ENCODE results near the gene COMMD1.
"Not testable (repeated sequence)": the region's sequence is repeated elsewhere in the genome, so short reads cannot be mapped to it uniquely, and the experiment has no call there.

The COMMD1 gene

DNA sequence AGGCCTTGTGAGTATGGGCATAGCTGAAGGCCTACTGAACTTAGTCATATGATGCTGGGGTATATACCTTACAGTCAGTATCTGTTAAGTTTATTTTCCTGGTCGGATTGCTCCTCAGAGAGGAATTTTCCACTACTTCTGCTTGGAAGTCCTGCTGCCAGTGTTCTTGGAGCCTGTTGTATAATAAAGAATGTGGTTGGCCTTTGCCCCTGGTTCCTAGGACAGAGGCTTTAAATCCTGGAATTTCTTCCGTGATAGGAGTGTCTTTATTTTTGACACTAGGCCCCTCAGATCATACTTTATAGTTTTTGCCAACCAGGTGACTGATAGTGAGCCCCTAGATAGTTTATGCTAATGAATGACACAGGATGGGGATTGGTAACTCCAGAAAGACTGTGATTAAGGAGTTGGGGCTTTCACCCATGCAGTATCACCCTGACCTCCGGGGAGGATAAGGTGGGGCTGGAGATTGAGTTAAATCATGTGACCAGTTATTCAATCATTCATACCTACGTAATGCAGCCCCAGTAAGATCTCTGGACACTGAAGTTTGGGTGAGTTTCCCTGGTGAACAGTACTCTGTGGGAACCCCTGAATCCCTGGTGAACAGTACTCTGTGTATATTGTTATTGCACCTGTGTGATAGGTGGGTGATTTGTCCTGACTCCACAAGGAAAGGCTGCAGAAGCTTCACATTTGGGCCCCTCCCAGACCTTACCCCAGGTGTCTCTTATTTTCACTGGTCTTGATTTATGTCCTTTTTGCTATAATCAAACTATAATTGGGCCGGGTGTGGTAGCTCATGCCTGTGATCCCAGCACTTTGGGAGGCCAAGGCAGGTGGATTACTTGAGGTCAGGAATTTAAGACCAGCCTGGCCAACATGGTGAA, 56.9 kb downstream of the COMMD1 start:
- no peak for DNase-seq (ENCODE audit: low read depth, low spot score)

DNA sequence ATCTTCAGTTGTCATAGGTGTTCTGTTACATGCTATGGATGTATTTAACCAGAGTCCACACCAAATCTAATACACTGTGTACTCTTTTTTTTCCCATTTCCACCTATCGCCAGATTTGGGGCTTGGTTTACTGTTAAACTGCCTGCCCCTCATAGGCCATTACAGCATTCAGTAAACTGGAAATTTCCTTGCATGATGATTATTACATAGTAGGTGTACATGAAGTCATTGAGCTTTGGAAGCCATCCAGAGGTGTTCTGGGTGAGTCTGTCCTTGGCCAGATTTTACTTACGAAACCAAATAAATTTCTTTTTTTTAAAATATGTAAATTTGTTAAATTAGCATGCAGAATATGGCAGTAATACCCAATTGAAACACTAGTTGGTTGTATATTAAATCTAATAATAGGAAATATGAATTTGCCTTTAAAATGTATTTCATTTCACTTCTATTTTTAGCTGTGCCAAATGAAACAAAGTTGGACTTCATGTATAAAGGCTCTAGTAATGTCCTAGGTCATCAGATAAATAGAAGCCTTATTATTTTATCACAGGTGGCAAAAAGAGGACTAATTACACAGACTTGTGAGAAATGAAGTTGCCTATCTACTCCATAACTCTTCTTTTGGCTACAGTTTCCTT, 60.7 kb downstream of the COMMD1 start:
- no peak for DNase-seq (ENCODE audit: low read depth, low spot score)

DNA sequence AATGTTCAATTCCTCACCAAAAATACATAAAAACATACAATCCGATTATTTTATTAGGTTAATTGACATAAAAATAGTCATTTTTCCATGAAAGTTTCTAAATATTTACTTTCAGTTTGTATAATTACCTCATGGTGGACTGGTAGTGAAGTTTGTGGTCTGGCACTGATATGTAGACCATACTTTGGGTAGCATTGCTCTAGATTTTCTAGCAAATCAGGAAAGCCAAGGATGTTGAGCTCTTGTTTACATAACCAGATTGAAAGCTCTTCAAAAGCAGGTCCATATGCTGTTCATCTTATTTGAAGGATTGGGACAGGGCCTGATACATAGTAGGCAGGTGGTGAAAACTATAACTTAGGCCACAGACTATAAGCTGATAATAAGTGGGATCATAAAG, 61.8 kb downstream of the COMMD1 start:
- DNase-seq (ENCODE audit: low read depth, low spot score) = no peak

DNA sequence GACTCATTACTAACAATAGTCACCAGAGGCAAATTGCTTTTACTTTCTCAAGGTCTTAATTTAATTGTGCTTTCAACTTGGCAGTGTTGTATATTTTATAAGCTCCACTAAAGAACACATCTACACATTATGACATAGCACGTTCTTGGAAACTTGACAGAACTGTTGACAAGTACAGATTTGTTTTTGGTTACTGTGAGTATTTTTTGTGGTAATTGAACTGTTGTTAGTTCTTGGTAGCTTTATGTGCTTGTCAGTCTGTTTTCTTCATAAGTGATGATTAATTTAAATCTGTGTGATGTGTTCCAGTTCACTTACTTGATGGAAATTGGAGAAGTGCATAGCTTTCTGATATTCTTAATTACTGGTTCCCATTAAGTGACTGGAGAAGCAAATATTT, 63.9 kb downstream of the COMMD1 start:
- no peak for DNase-seq (ENCODE audit: low read depth, low spot score)

DNA sequence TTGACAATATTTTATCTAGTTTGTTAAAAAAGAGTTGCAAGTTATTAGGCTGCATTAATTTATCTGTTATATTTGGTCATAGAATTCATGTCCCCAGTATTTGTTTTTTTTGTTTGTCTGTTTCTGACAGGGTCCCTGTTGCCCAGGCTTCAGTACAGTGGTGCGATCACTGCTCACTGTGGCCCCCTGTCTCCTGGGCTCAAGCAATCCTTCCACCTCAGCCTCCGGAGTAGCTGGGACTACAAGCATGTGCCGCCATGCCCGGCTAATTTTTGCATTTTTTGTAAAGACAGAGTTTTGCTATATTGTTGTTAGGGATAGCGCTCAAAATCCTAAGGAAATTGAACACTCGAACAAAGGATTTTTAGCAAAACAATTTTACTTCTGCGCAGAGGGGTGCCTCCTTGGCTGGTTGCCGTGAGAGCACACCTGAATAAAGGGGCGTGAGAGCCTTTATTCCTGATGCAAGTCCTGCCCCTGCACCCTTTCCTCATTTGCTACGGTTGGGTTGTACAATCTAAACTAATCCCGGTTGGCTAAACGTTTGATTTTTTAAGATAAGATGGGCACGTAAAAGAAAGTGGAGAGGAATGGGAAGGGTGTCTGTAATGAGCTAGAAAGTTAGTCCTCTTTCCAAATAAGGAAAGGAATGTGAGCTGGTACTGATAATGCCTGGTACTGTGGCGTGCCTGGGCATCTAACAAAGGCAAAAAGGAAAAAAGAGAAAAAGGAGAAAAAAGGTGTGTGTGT, 65.5 kb downstream of the COMMD1 start:
- DNase-seq (ENCODE audit: low read depth, low spot score) = no peak

DNA sequence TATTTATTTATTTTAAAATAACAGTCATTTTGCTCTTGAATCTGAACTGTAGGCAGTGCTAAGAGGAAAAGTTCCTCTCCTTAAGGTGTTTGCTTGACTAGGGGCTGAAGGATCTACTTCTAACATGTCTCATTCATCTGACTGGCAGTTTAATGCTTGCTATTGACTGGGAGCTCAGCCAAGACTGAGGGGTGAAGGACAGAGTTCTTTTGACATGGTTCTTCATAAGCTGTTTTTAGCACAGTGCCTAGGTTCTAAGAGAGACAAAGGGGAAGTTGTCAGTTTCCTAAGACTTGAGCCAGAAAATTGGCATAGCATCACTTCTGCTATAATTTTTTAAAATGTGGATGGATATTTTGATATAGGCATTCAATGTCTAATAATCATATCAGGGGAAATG, 73.0 kb downstream of the COMMD1 start:
- no peak for DNase-seq (ENCODE audit: low read depth, low spot score)

DNA sequence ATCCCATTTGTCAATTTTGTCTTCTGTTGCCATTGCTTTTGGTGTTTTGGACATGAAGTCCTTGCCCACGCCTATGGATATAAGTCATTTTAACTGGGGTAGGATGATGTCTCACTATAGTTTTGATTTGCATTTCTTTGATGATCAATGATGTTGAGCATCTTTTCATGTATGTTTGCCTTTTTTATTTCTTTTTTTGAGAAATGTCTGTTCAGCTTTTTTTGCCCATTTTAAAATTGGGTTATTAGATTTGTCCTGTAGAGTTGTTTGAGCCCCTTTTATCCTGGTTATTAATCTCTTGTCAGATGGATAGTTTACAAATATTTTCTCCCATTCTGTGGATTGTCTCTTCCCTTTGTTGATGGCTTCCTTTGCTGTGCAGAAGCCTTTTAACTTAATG, 75.3 kb downstream of the COMMD1 start:
- DNase-seq (ENCODE audit: low read depth, low spot score) = no peak

DNA sequence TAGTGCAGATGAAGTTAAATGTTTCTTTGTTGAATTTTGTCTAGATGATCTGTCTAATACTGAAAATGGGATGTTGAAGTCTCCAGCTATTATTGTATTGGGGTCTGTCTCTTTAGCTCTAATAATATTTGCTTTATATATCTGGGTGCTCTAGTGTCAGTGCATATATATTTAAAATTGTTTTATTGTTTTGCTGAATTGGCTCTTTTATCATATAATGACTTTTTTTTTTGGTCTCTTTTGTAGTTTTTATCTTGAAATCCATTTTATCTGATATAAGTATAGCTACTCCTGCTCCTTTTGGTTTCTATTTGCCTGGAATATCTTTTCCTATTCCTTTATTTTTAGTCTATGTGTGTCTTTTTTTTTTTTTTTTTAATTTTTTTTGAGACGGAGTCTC, 79.2 kb downstream of the COMMD1 start:
- DNase-seq (ENCODE audit: low read depth, low spot score) = no peak

DNA sequence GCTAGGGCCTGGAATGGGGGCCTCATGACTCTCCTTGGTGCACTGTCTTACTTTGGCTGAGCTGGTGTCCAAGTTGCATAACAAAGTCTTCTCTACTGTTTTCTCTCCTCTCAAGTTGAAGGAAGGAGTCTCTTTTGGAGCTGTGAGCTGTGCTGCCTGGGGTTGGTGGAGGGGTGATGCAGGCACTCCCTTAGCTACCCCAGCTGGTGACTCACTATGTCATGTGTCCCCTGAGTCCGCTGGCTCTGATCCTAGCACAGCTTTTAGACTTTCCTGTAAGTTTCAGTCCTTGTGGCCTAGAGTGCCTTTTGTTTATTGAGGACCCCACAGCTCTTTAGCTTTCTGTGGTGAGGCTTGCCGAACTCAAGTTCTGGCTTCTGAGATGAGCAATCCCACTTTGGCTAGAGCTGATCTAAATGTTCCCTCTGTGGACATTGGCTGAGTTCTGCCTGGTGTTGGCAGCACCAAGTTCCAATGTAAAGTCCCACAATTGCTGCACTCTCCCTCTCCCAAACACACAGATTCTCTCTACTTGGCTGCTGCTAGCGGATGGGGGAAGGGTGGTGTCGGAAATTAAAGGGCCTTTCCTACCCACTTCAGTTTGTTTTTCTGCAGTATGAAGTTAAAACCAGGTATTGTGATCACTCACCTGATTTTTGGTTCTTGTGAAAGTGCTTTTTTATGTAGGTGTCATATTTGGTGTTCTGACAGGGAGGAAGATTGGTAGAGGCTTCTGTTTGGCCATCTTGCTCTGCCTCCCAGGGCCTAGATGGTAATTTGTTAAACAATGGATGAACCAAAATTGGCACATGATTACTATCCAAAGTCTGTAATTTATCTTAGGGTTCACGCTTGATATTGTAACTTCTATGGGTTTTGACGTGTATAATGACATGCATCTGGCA, 83.2 kb downstream of the COMMD1 start:
- no peak for DNase-seq (ENCODE audit: low read depth, low spot score)

DNA sequence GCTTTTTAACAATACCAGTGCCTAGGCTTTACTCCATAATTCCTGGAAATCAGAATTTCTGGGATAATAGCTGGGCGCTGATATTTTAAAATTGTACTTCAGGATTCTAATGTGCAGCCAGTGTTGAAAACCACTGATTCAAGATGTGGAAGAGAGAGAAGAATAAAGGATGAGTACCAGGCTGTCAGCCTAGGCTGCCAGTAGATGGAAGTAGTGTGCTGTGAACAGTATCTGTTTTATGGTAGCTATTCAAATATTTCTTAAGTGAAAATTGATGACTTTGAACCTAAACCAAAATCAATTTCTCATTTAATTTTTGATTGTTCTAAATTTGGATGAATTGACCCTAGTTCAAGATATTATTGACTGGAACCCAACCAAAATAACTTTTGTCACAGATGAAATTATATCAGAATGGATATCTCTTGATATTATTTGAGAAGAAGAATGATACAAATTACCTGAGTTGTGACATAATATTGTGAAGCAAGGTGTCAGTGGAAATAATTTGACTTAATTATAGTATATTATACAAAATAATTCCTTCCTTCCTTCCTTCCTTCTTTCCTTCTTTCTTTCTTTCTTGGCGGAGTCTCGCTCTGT, 88.0 kb downstream of the COMMD1 start:
- no peak for DNase-seq (ENCODE audit: low read depth, low spot score)

DNA sequence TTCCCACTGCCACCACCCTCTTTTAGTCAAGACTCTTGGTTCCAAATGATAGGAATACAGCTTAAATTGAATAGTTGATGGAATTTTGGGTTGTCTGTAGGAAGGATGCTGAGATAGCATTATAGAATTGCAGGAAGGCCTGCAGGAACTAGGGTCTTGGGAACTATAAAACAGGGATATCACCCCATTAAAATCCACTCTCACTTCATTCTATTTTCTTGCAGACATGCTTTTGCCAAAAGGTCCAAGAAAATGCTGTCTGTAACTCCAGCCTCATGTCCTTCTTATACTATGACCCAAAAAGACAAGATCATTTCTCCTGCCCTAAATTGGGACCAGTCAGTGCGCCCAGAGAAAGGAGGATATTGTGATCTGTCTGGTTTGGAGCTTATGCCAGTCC, 89.1 kb downstream of the COMMD1 start:
- no peak for DNase-seq (ENCODE audit: low read depth, low spot score)

DNA sequence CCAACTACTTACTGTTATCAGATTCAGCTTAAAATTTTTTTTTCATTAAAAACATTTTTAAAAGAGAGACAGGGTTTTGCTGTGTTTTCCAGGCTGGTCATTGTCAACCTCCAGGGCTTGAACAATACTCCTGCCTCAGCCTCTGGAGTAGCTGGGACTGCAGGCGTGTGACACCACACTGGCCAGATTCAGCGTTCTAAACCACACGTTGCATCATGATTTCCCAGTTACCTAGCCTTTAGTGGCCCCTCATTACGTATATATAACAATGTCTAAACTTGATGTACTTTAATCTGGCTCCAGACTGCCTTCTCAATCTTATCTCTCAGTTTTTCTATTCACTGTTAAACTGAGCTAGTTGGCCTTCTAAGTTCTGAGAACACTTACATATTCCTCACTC, 89.6 kb downstream of the COMMD1 start:
- no peak for DNase-seq (ENCODE audit: low read depth, low spot score)

DNA sequence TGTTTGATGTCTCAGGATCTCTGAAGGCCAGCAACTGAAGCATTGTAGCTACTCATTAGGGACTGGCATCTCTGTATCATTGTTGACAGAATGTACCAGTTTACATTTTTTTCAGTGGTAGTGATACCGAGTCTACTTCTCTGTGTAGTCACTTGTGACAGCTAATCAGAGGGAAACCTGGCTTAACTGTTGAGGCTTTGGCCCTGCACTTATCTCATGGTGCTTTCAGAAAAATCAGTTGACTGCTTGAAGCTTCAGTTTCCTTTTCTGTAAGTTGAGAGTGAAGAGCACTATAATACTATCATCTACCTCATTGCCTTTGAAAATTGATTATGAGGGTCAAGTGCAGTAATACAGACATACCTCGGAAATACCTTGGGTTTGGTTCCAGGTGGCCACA, 90.0 kb downstream of the COMMD1 start:
- DNase-seq (ENCODE audit: low read depth, low spot score) = no peak

DNA sequence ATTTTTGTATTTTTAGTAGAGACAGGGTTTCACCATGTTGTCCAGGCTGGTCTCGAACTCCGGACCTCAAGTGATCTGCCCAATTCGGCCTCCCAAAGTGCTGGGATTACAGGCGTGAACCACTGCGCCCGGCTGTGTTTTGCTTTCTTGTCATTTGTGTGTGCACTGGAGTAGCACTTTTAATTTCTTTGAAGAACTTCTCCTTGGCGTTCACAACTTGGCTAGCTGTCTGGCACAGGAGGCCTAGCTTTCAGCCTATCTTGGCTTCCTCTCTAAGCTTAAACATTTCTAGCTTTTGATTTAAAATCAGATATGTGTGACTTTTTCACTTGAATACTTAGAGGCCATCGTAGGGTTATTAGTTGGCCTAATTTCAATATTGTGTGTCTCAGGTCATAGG, 93.0 kb downstream of the COMMD1 start:
- DNase-seq (ENCODE audit: low read depth, low spot score) = no peak

DNA sequence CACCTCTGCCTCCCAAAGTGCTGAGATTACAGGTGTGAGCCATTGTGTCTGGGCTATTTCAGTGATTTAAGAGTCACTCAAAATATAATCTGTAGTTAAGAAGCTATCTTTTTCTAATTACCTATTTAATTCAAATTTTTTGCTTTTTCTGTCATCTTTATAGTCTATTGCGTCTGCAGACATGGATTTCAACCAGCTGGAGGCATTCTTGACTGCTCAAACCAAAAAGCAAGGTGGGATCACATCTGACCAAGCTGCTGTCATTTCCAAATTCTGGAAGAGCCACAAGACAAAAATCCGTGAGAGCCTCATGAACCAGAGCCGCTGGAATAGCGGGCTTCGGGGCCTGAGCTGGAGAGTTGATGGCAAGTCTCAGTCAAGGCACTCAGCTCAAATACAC, 95.1 kb downstream of the COMMD1 start:
- no peak for DNase-seq (ENCODE audit: low read depth, low spot score)

DNA sequence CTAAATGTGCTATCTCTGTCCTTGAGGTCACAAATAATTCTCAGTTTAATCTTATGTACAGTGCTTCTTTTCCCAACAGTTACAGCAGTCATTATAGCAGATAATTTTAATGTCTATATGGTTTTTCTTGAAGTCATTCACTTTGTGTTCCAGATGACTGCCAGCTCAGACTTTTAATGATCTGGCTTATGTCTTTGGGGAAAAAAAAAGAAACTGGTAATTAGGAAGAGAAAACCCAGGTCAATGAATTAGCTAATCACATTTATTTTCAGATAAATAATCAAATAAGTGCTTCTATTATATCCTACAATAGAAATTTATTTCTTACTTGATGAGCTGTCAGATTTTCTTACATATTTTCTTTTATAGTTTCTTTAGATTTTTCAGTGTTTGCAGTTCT, 96.0 kb downstream of the COMMD1 start:
- DNase-seq (ENCODE audit: low read depth, low spot score) = no peak

DNA sequence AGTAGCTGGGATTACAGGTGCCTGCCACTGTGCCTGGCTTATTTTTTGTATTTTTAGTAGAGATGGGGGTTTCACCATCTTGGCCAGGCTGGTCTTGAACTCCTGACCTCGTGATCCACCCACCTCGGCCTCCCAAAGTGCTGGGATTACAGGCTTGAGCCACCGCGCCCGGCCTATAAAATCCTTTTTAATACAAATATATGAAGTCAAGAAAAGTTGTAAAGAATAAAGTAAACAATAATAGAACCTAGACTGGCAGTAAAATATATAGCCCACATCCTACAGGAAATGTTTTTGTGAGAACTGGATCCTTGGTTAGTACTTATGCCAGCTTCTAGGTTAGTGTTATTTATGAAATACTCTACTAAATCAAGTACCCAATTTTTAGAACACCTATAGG, 99.0 kb downstream of the COMMD1 start:
- not testable (repeated sequence) for DNase-seq (ENCODE audit: low read depth, low spot score)

DNA sequence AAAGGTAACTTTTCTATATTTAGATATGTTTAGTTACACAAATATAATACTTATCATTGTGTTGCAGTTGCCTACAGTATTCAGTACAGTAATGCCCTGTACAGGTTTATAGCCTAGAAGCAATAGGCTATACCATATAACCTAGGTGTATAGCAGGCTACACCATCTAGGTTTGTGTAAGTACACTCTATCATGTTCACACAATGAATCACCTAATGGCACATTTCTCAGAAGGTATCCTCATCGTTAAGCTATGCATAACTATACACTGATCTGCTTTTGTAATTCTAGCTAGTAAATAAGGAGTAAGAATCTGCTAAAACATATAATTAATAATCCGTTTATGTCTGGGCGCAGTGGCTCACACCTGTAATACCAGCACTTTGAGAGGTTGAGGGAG, 102.1 kb downstream of the COMMD1 start:
- no peak for DNase-seq (ENCODE audit: low read depth, low spot score)

DNA sequence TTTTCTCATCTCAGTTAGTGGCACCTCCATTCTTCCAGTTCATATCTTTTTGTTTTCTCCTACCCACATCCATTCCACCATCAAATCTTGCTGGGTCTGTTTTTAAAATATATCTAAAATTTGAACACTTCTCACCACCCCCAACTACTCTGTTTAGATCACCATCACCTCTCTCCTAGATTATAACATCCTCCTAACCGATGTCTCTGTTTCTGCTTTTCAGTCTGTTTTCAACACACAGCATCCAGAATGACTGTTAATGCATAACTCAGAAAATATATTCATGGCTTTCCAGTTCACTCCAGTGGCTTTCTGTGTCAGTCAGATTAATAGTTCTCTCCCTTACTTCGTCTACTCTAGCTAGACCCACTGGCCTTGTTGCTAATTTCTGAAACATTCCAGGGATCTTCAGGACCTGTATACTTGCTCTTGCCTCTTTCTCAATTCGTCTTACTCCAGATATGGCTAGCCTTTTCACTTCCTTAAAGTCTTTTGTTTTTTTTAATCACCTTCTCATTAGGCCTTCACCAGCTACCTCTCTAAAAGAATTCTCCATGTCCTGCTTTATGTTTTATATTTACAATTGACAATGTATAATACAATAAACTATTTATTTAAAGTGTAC, 105.3 kb downstream of the COMMD1 start:
- DNase-seq (ENCODE audit: low read depth, low spot score) = no peak

DNA sequence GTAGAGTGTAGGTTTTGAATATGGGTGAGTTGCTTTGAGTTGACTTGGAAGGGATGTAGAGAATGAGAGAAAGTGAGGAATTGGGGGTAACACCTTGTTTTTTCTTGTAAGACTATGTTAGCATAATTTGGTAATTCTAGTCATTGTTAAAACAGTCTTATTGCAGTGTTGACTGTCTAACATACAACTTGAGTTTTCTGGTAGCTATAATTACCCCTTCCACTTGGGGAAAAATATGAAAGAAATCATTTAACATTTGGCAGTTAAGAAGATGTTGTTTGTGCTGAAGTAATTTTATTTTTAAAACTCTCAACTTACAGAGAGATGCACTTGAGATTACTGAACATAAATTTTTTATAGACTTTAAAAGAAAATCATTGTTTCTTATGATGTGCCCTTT, 108.2 kb downstream of the COMMD1 start:
- DNase-seq (ENCODE audit: low read depth, low spot score) = no peak

DNA sequence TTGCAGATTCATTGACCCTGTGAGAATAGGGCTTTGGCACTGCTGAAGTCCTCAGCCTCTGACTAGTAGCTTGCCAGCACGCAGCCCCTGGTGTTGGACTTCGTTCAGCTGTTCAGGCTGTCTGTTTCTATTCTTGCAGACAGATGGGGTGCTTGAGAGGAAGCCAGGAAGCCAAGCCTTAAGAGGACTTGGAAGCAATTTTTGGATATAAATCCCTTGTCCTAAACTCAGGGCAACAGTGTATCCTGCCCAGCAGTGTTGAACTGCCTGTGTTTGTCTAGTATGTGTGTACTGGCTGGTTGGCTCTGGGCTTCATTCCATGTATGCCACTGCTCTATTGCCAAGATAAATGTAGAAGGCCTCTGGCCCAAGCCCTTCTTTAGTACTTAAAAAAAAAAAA, 108.6 kb downstream of the COMMD1 start:
- no peak for DNase-seq (ENCODE audit: low read depth, low spot score)

Data from iPS DF 19.7 (cell line).